Transverse colon (tissue), 4 donors: ENCODE results near the gene TAF15. TPM values are rescaled to one million over a fixed set of nuclear protein-coding genes. Genes with fewer than 3 reads are reported as not detected.
A peak's percentile ranks its signal among the peaks of the same experiment; 100 is the strongest.

ENCODE experiments used
- DNase-seq: peaks from one replicate; pipeline ENCODE4 v3.0.0-alpha.2; 2019
- H3K27ac ChIP-seq, 4 donors: fragments of 200-600 bp; sonication (generic); 2 replicates each; pipeline ENCODE4 v1.5.1; 2016 to 2018; ENCODE audit warnings: inconsistent platforms in 4 of 4
- H3K27me3 ChIP-seq: fragments of 200-600 bp; sonication (generic); 2 replicates; pipeline ENCODE4 v1.5.1; 2017; ENCODE audit warnings: inconsistent platforms
- H3K36me3 ChIP-seq, 4 donors: fragments of 200-600 bp; sonication (generic); 2 replicates each; pipeline ENCODE4 v1.5.1; 2017 to 2019; ENCODE audit warnings: inconsistent platforms in 4 of 4
- H3K4me1 ChIP-seq, 4 donors: fragments of 200-600 bp; sonication (generic); 2 replicates each; pipeline ENCODE4 v1.5.1; 2017 to 2020; ENCODE audit warnings: inconsistent platforms in 4 of 4
- H3K4me3 ChIP-seq, 4 donors: fragments of 200-600 bp; sonication (generic); 1 replicate in 1 of 4; 2 replicates in 3 of 4; pipeline versions ENCODE4 v1.5.1 to v1.6.1; 2017 to 2019; ENCODE audit warnings: inconsistent platforms in 4 of 4
- H3K9me3 ChIP-seq, 2 donors: fragments of 200-600 bp; sonication (generic); 2 replicates each; pipeline ENCODE4 v1.5.1; 2017 to 2019; ENCODE audit warnings: inconsistent platforms in 2 of 2
- EP300 ChIP-seq: sonication (generic); formaldehyde crosslinking; IDR thresholded peaks from one replicate; pipeline ENCODE4 v1.6.1; 2017; ENCODE audit warnings: antibody characterized with exemption, low read depth
- POLR2A ChIP-seq: fragments of 450-650 bp; IDR thresholded peaks from one replicate; pipeline ENCODE4 v1.6.1; 2016; ENCODE audit warnings: antibody characterized with exemption, mild to moderate bottlenecking, moderate library complexity
- POLR2AphosphoS5 ChIP-seq, 3 donors: sonication (generic); formaldehyde crosslinking; IDR thresholded peaks; one replicate each; pipeline ENCODE4 v1.6.1; 2016; ENCODE audit warnings: antibody characterized with exemption in 3 of 3
- WGBS, 2 donors: methylation state at CpG; one replicate each; pipeline ENCODE4 v1.1.5; 2018; ENCODE audit warnings: low coverage in 1 of 2; 5-methylcytosine and 5-hydroxymethylcytosine counted together
- in situ Hi-C, 4 donors: fragments of 200-750 bp; cut with MboI; loops; one replicate each; pipeline versions ENCODE4 v1.15.0 to v1.15.1; 2017; ENCODE audit warnings: low sequenced_read_pairs in 3 of 4, low pct_ligation_motif_present in 1 of 4, low pct_unique_long_range_greater_than_20kb in 1 of 4
- intact Hi-C: fragments of 100-400 bp; cut with DNase I; formaldehyde crosslinking; loops from one replicate; pipeline ENCODE4 v1.15.1; 2023; ENCODE audit warnings: low total_unique reads
- total RNA-seq, 4 donors: library from RNA; depleted of rRNA; stranded (reverse); fragments of >200 nt; gene quantifications; one replicate each; pipeline ENCODE4 v1.1.0, GENCODE V29; 2016
- TF ChIP-seq, protein P1 (sequence below), 5 experiments: fragments of 200-600 bp in 3 of 5; fragments of 450-650 bp in 2 of 5; sonication (generic) in 3 of 5; IDR thresholded peaks; 1 replicate in 2 of 5; 2 replicates in 3 of 5; pipeline ENCODE4 v1.5.1; 2016 to 2017; ENCODE audit warnings: antibody characterized with exemption in 5 of 5, inconsistent platforms in 3 of 5, mild to moderate bottlenecking in 2 of 5, moderate library complexity in 1 of 5

TAF15 gene
- total RNA-seq, 4 donors from 2014 or later, result 13.1 to 74.3 (median 37.9) TPM

DNA sequence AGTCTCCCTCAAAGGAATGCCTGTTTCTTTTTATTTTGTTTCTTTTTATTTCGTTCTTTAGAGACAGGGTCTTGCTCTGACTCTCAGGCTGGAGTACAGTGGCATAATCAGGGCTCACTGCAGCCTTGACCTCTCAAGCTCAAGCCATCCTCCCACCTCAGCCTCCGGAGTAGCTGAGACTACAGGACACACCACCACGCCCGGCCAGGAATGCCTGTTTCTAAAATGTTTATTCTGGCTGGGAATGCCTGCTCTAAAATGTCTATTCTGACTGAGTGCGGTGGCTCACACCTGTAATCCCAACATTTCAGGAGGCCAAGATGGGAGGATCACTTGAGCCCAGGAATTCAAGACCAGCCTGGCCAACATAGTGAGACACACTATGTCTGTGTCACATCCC lies 11.4 kb upstream of the TAF15 start:
- H3K4me1 ChIP-seq, result peaks cover 34 to 62% (median 51%) of the 10 kb centered on the region in 4 donors
- in situ Hi-C loops (no loop called here), intact Hi-C loops (no loop called here)
- no peak overlapping the region for H3K4me3 ChIP-seq
- no peak for DNase-seq
- no peak overlapping the region for H3K27ac ChIP-seq
- no peaks in the 10 kb centered on the region for H3K9me3 ChIP-seq
- H3K36me3 ChIP-seq, result no peaks in the 10 kb centered on the region
- H3K27me3 ChIP-seq, result no peaks in the 10 kb centered on the region
- no peak for TF ChIP-seq EP300
- TF ChIP-seq, protein P1, sequence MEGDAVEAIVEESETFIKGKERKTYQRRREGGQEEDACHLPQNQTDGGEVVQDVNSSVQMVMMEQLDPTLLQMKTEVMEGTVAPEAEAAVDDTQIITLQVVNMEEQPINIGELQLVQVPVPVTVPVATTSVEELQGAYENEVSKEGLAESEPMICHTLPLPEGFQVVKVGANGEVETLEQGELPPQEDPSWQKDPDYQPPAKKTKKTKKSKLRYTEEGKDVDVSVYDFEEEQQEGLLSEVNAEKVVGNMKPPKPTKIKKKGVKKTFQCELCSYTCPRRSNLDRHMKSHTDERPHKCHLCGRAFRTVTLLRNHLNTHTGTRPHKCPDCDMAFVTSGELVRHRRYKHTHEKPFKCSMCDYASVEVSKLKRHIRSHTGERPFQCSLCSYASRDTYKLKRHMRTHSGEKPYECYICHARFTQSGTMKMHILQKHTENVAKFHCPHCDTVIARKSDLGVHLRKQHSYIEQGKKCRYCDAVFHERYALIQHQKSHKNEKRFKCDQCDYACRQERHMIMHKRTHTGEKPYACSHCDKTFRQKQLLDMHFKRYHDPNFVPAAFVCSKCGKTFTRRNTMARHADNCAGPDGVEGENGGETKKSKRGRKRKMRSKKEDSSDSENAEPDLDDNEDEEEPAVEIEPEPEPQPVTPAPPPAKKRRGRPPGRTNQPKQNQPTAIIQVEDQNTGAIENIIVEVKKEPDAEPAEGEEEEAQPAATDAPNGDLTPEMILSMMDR (IDR thresholded peaks at IDR 0.05), result no peak
- TF ChIP-seq POLR2AphosphoS5 (IDR thresholded peaks at IDR 0.05), result no peak
- no peak for TF ChIP-seq POLR2A
- 61 to 69% methylated on average over 5 of the region's 5 CpGs for WGBS, 2 donors

DNA sequence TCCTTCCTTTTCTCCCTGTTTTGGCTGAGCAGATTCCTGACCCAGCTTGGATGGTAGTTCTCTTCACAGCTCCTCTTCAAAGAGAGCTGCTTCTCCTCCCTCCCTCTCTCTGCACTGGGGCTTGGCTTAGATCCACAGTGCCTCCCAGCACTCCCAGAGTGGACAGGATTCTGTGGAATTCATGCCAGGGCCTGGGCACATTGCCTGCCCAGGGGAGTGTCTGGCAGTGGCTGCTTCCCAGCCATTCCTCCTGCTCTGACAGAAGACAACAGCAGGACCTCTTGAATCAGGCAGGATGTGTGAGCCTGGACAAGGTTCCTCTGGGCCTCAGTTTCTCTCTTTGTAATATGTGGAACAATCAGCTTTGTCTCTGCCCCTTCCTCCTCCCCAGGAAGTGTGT lies 9.3 kb upstream of the TAF15 start:
- intact Hi-C loops, result no loop called here
- Histone ChIP-seq H3K4me1 (peaks cover 32 to 51% (median 42%) of the 10 kb centered on the region in 4 donors), H3K9me3 (no peaks in the 10 kb centered on the region), H3K36me3 (no peaks in the 10 kb centered on the region), H3K4me3 (no peak overlapping the region), H3K27ac (peak overlapping the region; percentile 51 to 82 (median 73)), H3K27me3 (no peaks in the 10 kb centered on the region)
- DNase-seq, result peak; percentile 83
- peak; percentile 24 to 65 (median 41) for TF ChIP-seq POLR2AphosphoS5 (IDR thresholded peaks at IDR 0.05)
- TF ChIP-seq EP300, result no peak
- in situ Hi-C loops, result loop anchor here in 2 of 4 donors (5.0 kb wide), 1 partner anchor 33 kb away; no protein-coding TSS in a partner anchor

DNA sequence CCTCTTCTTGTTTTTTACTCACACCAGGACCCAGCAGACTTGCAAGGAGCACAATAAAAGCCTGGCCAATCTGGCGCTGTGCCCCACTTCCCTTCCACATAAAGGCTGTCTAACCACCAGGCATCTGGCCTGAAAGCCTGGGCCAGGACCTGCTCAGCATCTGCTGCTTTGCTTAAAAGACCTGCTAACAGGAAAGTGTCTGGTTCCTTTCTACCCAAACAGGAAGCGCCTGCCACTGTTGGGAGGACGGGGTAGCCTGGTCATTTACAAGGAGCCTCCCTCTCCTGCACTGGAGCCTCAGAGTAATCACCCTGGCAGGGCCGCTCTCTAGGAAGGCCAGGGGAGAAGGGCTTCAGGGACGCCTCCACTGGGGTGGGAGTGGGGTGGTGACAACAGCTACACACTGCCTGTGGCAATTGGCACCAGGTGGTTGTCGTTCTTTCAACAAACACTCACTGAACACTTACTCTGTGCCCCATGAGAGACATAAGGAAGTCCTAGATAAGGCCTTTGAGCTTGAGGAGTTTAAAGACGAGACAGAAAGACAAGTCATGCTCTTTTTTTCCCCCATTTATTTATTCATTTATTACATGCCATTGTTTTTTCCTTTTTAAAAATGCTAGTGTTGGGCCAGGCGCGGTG lies 7.6 kb upstream of the TAF15 start:
- DNase-seq, result peak; percentile 81
- Histone ChIP-seq H3K9me3 (no peaks in the 10 kb centered on the region), H3K27me3 (no peaks in the 10 kb centered on the region), H3K36me3 (no peaks in the 10 kb centered on the region), H3K4me3 (no peak overlapping the region), H3K4me1 (peaks cover 24 to 44% (median 34%) of the 10 kb centered on the region in 4 donors), H3K27ac (peak overlapping the region; percentile 75 to 82 (median 78))
- in situ Hi-C loops (loop anchor here in 2 of 4 donors (5.0 kb wide), 1 partner anchor 34 kb away; no protein-coding TSS in a partner anchor), intact Hi-C loops (no loop called here)
- peak; percentile 58 to 92 (median 88) for TF ChIP-seq POLR2AphosphoS5 (IDR thresholded peaks at IDR 0.05)
- no peak for TF ChIP-seq POLR2A
- TF ChIP-seq EP300, result no peak
- TF ChIP-seq, protein P1 (IDR thresholded peaks at IDR 0.05), result no peak
- WGBS, 2 donors, result 18 to 41% methylated on average over 2 to 9 of the region's 9 CpGs

DNA sequence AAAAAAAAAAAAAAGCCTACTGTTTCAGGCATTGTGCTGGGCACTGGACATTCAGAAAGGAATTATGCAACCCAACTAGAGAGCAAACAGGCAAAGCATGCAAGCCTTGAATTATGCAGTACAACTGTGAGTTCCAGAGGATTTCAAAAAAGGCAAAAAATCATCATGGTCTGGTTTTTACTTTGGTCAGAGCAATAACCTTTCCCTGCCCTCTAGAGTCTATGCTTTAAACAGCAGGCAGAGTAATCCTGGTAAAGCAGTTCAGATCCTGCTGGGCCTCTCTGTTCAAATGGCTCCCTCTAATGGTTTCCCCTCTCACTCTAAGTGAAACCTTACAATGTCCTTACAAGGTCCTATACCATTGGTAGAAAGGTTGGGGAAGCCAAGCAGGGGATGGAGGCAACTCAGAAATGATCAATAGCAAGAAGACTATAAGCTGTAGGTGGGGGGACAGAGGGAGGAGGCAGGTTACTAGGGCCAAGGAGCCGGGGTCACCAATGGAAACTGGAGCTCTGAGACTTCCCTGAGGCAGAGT lies 4.6 kb upstream of the TAF15 start:
- H3K4me1 ChIP-seq, result peaks cover 25 to 50% (median 35%) of the 10 kb centered on the region in 4 donors
- no peaks in the 10 kb centered on the region for H3K27me3 ChIP-seq
- intact Hi-C loops, result loop anchor here (1.0 kb wide), 1 partner anchor 40 kb away; no protein-coding TSS in a partner anchor
- H3K9me3 ChIP-seq, result no peaks in the 10 kb centered on the region
- TF ChIP-seq POLR2AphosphoS5 (IDR thresholded peaks at IDR 0.05) (no peak), POLR2A (no peak), EP300 (no peak)
- TF ChIP-seq, protein P1 (IDR thresholded peaks at IDR 0.05), result peak; percentile 78 to 97 (median 84)
- no peaks in the 10 kb centered on the region for H3K36me3 ChIP-seq
- H3K27ac ChIP-seq, result peak overlapping the region in 2 of 4 donors; percentile 33 to 42
- in situ Hi-C loops, result loop anchor here in 2 of 4 donors (5.0 kb wide), 1 partner anchor 37 kb away; no protein-coding TSS in a partner anchor
- 0 to 28% methylated on average over 1 of the region's 1 CpG for WGBS, 2 donors
- H3K4me3 ChIP-seq, result no peak overlapping the region
- DNase-seq, result peak; percentile 50
